ENCODE results near the gene KNOP1.

The KNOP1 gene

GRCh38 chr16:19706846-19707245, 11.2 kb downstream of the KNOP1 start:
- no peaks in the 10 kb centered on the region for H3K27me3 ChIP-seq (ENCODE audit: control insufficient read depth, low read length)
- H3K27ac ChIP-seq (ENCODE audit: low read depth, low read length), result no peak overlapping the region
- H3K4me1 ChIP-seq (ENCODE audit: control insufficient read depth, low read length), result no peaks in the 10 kb centered on the region
- no peak overlapping the region for H3K4me2 ChIP-seq (ENCODE audit: low read length)
- H3K9me3 ChIP-seq (ENCODE audit: control insufficient read depth, insufficient read depth, low read length), result no peaks in the 10 kb centered on the region
- H3K4me3 ChIP-seq (ENCODE audit: low read length), result no peak overlapping the region
- no peak for TF ChIP-seq CTCF (IDR thresholded peaks at IDR 0.05; ENCODE audit: low read depth, low read length, poor library complexity, severe bottlenecking)
- no peak for TF ChIP-seq EZH2phosphoT487 (IDR thresholded peaks at IDR 0.05; ENCODE audit: borderline replicate concordance, low read length)
- no peaks in the 10 kb centered on the region for H3F3A ChIP-seq (ENCODE audit: control insufficient read depth, insufficient read depth)
- H4K20me1 ChIP-seq (ENCODE audit: control insufficient read depth, insufficient read depth, low read depth, low read length), result no peaks in the 10 kb centered on the region
- peaks cover 6% of the 10 kb centered on the region for H3K79me2 ChIP-seq (ENCODE audit: control insufficient read depth, low read length)
- H3K9me2 ChIP-seq (replicated peaks; ENCODE audit: control insufficient read depth, low read length), result no peaks in the 10 kb centered on the region
- peaks cover 87% of the 10 kb centered on the region for H3K36me3 ChIP-seq (ENCODE audit: control insufficient read depth, low read length)

GRCh38 chr16:19705843-19706242, 12.2 kb downstream of the KNOP1 start:
- Histone ChIP-seq H3K27ac (ENCODE audit: low read depth, low read length) (no peak overlapping the region), H3K9me3 (ENCODE audit: control insufficient read depth, insufficient read depth, low read length) (no peaks in the 10 kb centered on the region), H3K4me2 (ENCODE audit: low read length) (no peak overlapping the region), H3K27me3 (ENCODE audit: control insufficient read depth, low read length) (no peaks in the 10 kb centered on the region), H3F3A (ENCODE audit: control insufficient read depth, insufficient read depth) (no peaks in the 10 kb centered on the region), H3K4me1 (ENCODE audit: control insufficient read depth, low read length) (no peaks in the 10 kb centered on the region), H4K20me1 (ENCODE audit: control insufficient read depth, insufficient read depth, low read depth, low read length) (no peaks in the 10 kb centered on the region), H3K4me3 (ENCODE audit: low read length) (no peak overlapping the region), H3K79me2 (ENCODE audit: control insufficient read depth, low read length) (peaks cover 2% of the 10 kb centered on the region; the same call in 1 of the 2 replicates), H3K9me2 (replicated peaks; ENCODE audit: control insufficient read depth, low read length) (no peaks in the 10 kb centered on the region), H3K36me3 (ENCODE audit: control insufficient read depth, low read length) (peaks cover 84% of the 10 kb centered on the region)
- TF ChIP-seq CTCF (IDR thresholded peaks at IDR 0.05; ENCODE audit: low read depth, low read length, poor library complexity, severe bottlenecking), result no peak
- no peak for TF ChIP-seq EZH2phosphoT487 (IDR thresholded peaks at IDR 0.05; ENCODE audit: borderline replicate concordance, low read length)

- H3K4me2 ChIP-seq (ENCODE audit: low read length), result no peak overlapping the region
- no peak for TF ChIP-seq EZH2phosphoT487 (IDR thresholded peaks at IDR 0.05; ENCODE audit: borderline replicate concordance, low read length)
- TF ChIP-seq CTCF (IDR thresholded peaks at IDR 0.05; ENCODE audit: low read depth, low read length, poor library complexity, severe bottlenecking), result no peak
- H3K27ac ChIP-seq (ENCODE audit: low read depth, low read length), result no peak overlapping the region
- H4K20me1 ChIP-seq (ENCODE audit: control insufficient read depth, insufficient read depth, low read depth, low read length), result no peaks in the 10 kb centered on the region
- no peak overlapping the region for H3K4me3 ChIP-seq (ENCODE audit: low read length)
- no peaks in the 10 kb centered on the region for H3F3A ChIP-seq (ENCODE audit: control insufficient read depth, insufficient read depth)
- no peaks in the 10 kb centered on the region for H3K9me2 ChIP-seq (replicated peaks; ENCODE audit: control insufficient read depth, low read length)
- no peaks in the 10 kb centered on the region for H3K9me3 ChIP-seq (ENCODE audit: control insufficient read depth, insufficient read depth, low read length)
- H3K27me3 ChIP-seq (ENCODE audit: control insufficient read depth, low read length), result no peaks in the 10 kb centered on the region
- peaks cover 84% of the 10 kb centered on the region for H3K36me3 ChIP-seq (ENCODE audit: control insufficient read depth, low read length)
- H3K79me2 ChIP-seq (ENCODE audit: control insufficient read depth, low read length), result peaks cover 2% of the 10 kb centered on the region; the same call in 1 of the 2 replicates
- H3K4me1 ChIP-seq (ENCODE audit: control insufficient read depth, low read length), result no peaks in the 10 kb centered on the region
Measured at GRCh38 chr16:19705146-19705501, 12.9 kb downstream of the KNOP1 start.

Data from DOHH2 (cell line).